Stimulated activated CD4-positive, alpha-beta T cell treated with anti-CD3 and anti-CD28 coated beads, Interleukin-1b, Interleukin-23, amount 100 ng/mL, for 48 hours (primary cell): ENCODE data around the gene GPA33.

Source experiments
- DNase-seq: peaks from one replicate; pipeline ENCODE4 v3.0.0-alpha.2; 2020

The GPA33 gene

GRCh38 chr1:167116174-167116573 is 26.0 kb upstream of the GPA33 start:
- DNase-seq, result no peak

- DNase-seq, result no peak
Measured at GRCh38 chr1:167115655-167116054, 25.5 kb upstream of the GPA33 start.

GRCh38 chr1:167114725-167115124 is 24.5 kb upstream of the GPA33 start:
- no peak for DNase-seq

GRCh38 chr1:167111868-167112709 is 21.9 kb upstream of the GPA33 start:
- no peak for DNase-seq

GRCh38 chr1:167110586-167110985 is 20.4 kb upstream of the GPA33 start:
- no peak for DNase-seq

- DNase-seq, result no peak
Measured at GRCh38 chr1:167109125-167109524, 18.9 kb upstream of the GPA33 start.

GRCh38 chr1:167107456-167107855 is 17.3 kb upstream of the GPA33 start:
- no peak for DNase-seq

GRCh38 chr1:167106119-167106461 is 15.9 kb upstream of the GPA33 start:
- no peak for DNase-seq

GRCh38 chr1:167105271-167106118 is 15.3 kb upstream of the GPA33 start:
- DNase-seq, result no peak

- DNase-seq, result no peak
Measured at GRCh38 chr1:167104256-167104633, 14.1 kb upstream of the GPA33 start.

- DNase-seq, result no peak
Measured at GRCh38 chr1:167102906-167103573, 12.9 kb upstream of the GPA33 start.

- no peak for DNase-seq
Measured at GRCh38 chr1:167101754-167102153, 11.6 kb upstream of the GPA33 start.

GRCh38 chr1:167100730-167101129 is 10.6 kb upstream of the GPA33 start:
- no peak for DNase-seq

GRCh38 chr1:167099851-167100250 is 9.7 kb upstream of the GPA33 start:
- DNase-seq, result no peak

- no peak for DNase-seq
Measured at GRCh38 chr1:167095368-167095767, 5.2 kb upstream of the GPA33 start.

GRCh38 chr1:167094690-167095089 is 4.5 kb upstream of the GPA33 start:
- no peak for DNase-seq

GRCh38 chr1:167093846-167094516 is 3.8 kb upstream of the GPA33 start, which contains the start of gene STYXL2:
Gene STYXL2 (plus strand): TSS chr1:167094075. CDS start chr1:167094850, 775 bp downstream.
- no peak for DNase-seq

GRCh38 chr1:167092653-167093052 is 2.5 kb upstream of the GPA33 start:
- DNase-seq, result no peak

GRCh38 chr1:167089939-167090313 is 251 bp downstream of the GPA33 start:
- no peak for DNase-seq

GRCh38 chr1:167088746-167089417 is 1.3 kb downstream of the GPA33 start:
- no peak for DNase-seq

GRCh38 chr1:167086768-167087167 is 3.4 kb downstream of the GPA33 start:
- no peak for DNase-seq

GRCh38 chr1:167086033-167086432 is 4.1 kb downstream of the GPA33 start:
- DNase-seq, result no peak
